Breast epithelium (tissue), 4 donors: Measurements from ENCODE around the gene MS4A4E. TPM values are rescaled to one million over a fixed set of nuclear protein-coding genes. Genes with fewer than 3 reads are reported as not detected.

Experiments
- DNase-seq, 2 donors: peaks; one replicate each; pipeline ENCODE4 v3.0.0-alpha.2; 2019; ENCODE audit warnings: low spot score in 2 of 2
- H3K27ac ChIP-seq, 2 donors: fragments of 200-600 bp; sonication (generic) in 1 of 2; one replicate each; pipeline ENCODE4 v1.5.1; 2016 to 2019; ENCODE audit warnings: mild to moderate bottlenecking in 1 of 2
- H3K27me3 ChIP-seq, 2 donors: fragments of 200-600 bp; sonication (generic) in 1 of 2; one replicate each; pipeline versions ENCODE4 v1.5.1 to v1.6.0; 2017 to 2019; ENCODE audit warnings: control low read depth in 1 of 2, mild to moderate bottlenecking in 1 of 2
- H3K36me3 ChIP-seq: fragments of 200-600 bp; one replicate; pipeline ENCODE4 v1.5.1; 2019
- H3K4me1 ChIP-seq, 2 donors: fragments of 200-600 bp; sonication (generic); one replicate each; pipeline ENCODE4 v1.5.1; 2016 to 2019; ENCODE audit warnings: control low read depth in 1 of 2
- H3K4me3 ChIP-seq, 3 donors: fragments of 200-600 bp; sonication (generic); 1 replicate in 2 of 3; 2 replicates in 1 of 3; pipeline ENCODE4 v1.5.1; 2016 to 2019; ENCODE audit warnings: mild to moderate bottlenecking in 3 of 3, moderate library complexity in 2 of 3
- H3K9me3 ChIP-seq, 2 donors: fragments of 200-600 bp; sonication (generic) in 1 of 2; one replicate each; pipeline ENCODE4 v1.5.1; 2016 to 2019; ENCODE audit warnings: control low read depth in 1 of 2
- CTCF ChIP-seq, 3 donors: fragments of 450-650 bp; IDR thresholded peaks; one replicate each; pipeline ENCODE4 v1.5.1; 2016 to 2017; ENCODE audit warnings: antibody characterized with exemption in 3 of 3, mild to moderate bottlenecking in 3 of 3, moderate library complexity in 3 of 3
- POLR2A ChIP-seq: fragments of 450-650 bp; IDR thresholded peaks from one replicate; pipeline ENCODE4 v1.6.1; 2016; ENCODE audit warnings: antibody characterized with exemption, mild to moderate bottlenecking, moderate library complexity
- POLR2AphosphoS5 ChIP-seq, 3 donors: sonication (generic); formaldehyde crosslinking; IDR thresholded peaks; one replicate each; pipeline ENCODE4 v1.6.1; 2017; ENCODE audit warnings: antibody characterized with exemption in 3 of 3
- intact Hi-C: fragments of 100-400 bp; cut with DNase I; formaldehyde crosslinking; loops from one replicate; pipeline ENCODE4 v1.15.1; 2023; ENCODE audit warnings: low total_unique reads
- total RNA-seq, 3 donors: library from RNA; depleted of rRNA; stranded (reverse); fragments of >200 nt; gene quantifications; one replicate each; pipeline ENCODE4 v1.1.0, GENCODE V29; 2016

Gene MS4A4E
- total RNA-seq, 3 donors from 2014 or later: 0.66 to 14.9 (median 1.5) TPM

GRCh38 chr11:60263402-60263801 is 20.5 kb upstream of the MS4A4E start:
- intact Hi-C loops: loop anchor here (10.0 kb wide), 1 partner anchor 351 kb away; no protein-coding TSS in a partner anchor
- Histone ChIP-seq H3K4me1 (no peaks in the 10 kb centered on the region), H3K36me3 (no peaks in the 10 kb centered on the region), H3K27me3 (no peaks in the 10 kb centered on the region), H3K27ac (no peak overlapping the region), H3K9me3 (no peaks in the 10 kb centered on the region), H3K4me3 (no peak overlapping the region)
- TF ChIP-seq POLR2AphosphoS5 (IDR thresholded peaks at IDR 0.05) (no peak), POLR2A (no peak), CTCF (IDR thresholded peaks at IDR 0.05) (no peak)
- no peak for DNase-seq

GRCh38 chr11:60261014-60261413 is 18.1 kb upstream of the MS4A4E start:
- Histone ChIP-seq H3K36me3 (no peaks in the 10 kb centered on the region), H3K9me3 (no peaks in the 10 kb centered on the region), H3K4me3 (no peak overlapping the region), H3K4me1 (no peaks in the 10 kb centered on the region), H3K27me3 (no peaks in the 10 kb centered on the region), H3K27ac (no peak overlapping the region)
- TF ChIP-seq CTCF (IDR thresholded peaks at IDR 0.05): no peak
- no peak for TF ChIP-seq POLR2AphosphoS5 (IDR thresholded peaks at IDR 0.05)
- TF ChIP-seq POLR2A: no peak
- DNase-seq: no peak
- intact Hi-C loops: loop anchor here (10.0 kb wide), 1 partner anchor 354 kb away; no protein-coding TSS in a partner anchor

- no peak for DNase-seq
- Histone ChIP-seq H3K4me3 (no peak overlapping the region), H3K27me3 (no peaks in the 10 kb centered on the region), H3K36me3 (no peaks in the 10 kb centered on the region), H3K9me3 (peaks cover 9 to 13% of the 10 kb centered on the region in 2 donors), H3K4me1 (no peaks in the 10 kb centered on the region), H3K27ac (no peak overlapping the region)
- intact Hi-C loops: no loop called here
- TF ChIP-seq POLR2A (no peak), CTCF (IDR thresholded peaks at IDR 0.05) (no peak), POLR2AphosphoS5 (IDR thresholded peaks at IDR 0.05) (no peak)
These were observed 15.2 kb upstream of the MS4A4E start for GRCh38 chr11:60257956-60258722.

GRCh38 chr11:60252213-60253108 is 9.5 kb upstream of the MS4A4E start:
- Histone ChIP-seq H3K27ac (no peak overlapping the region), H3K4me1 (no peaks in the 10 kb centered on the region), H3K27me3 (no peaks in the 10 kb centered on the region), H3K9me3 (peaks cover 9 to 13% of the 10 kb centered on the region in 2 donors), H3K36me3 (no peaks in the 10 kb centered on the region), H3K4me3 (no peak overlapping the region)
- no peak for DNase-seq
- TF ChIP-seq POLR2A (no peak), CTCF (IDR thresholded peaks at IDR 0.05) (no peak), POLR2AphosphoS5 (IDR thresholded peaks at IDR 0.05) (no peak)
- intact Hi-C loops: no loop called here
